T-cell (primary cell): ENCODE results near the gene GRSF1. TPM values are rescaled to one million over a fixed set of nuclear protein-coding genes. Genes with fewer than 3 reads are reported as not detected.

ENCODE experiments used
- ATAC-seq, 4 experiments: fragments of 200-7000 bp in 3 of 4; fragments of 150-1000 bp in 1 of 4; cut with Tn5 transposase; replicated peaks in 1 of 4; 1 replicate in 3 of 4; 2 replicates in 1 of 4; pipeline ENCODE4 v1.10.0; 2021; ENCODE audit warnings: moderate library complexity in 3 of 4, mild to moderate bottlenecking in 2 of 4, moderate number of reproducible peaks in 1 of 4
- CTCF ChIA-PET, 2 donors: fragments of 300-600 bp; sonication (Branson Sonifier 250); formaldehyde crosslinking; loops; one replicate each; lab custom pipeline; 2022; ENCODE audit warnings: antibody characterized with exemption in 2 of 2; lab: Charles Lee
- POLR2A ChIA-PET, 2 donors: fragments of 300-600 bp; sonication (Branson Sonifier 250); formaldehyde crosslinking; loops; one replicate each; lab custom pipeline; 2022; ENCODE audit warnings: antibody characterized with exemption in 2 of 2; lab: Charles Lee
- DNase-seq, 35 experiments: peaks; one replicate each; pipeline versions ENCODE4 v3.0.0 to v3.0.0-alpha.2; 2013 to 2023
- H3K27ac ChIP-seq: one replicate; pipeline ENCODE4 v1.5.1; 2013; ENCODE audit warnings: low read length
- H3K27me3 ChIP-seq, 2 experiments: replicated peaks in 1 of 2; 1 replicate in 1 of 2; 2 replicates in 1 of 2; pipeline versions ENCODE4 v1.6.1 to v1.7.0; 2013; ENCODE audit warnings: low read length in 1 of 2, mixed read lengths in 1 of 2; ENCODE audit not compliant: control insufficient read depth in 2 of 2, insufficient read depth in 2 of 2; ENCODE audit errors: extremely low read depth in 1 of 2
- H3K36me3 ChIP-seq, 2 donors: 1 replicate in 1 of 2; 2 replicates in 1 of 2; pipeline versions ENCODE4 v1.6.1 to v1.7.0; 2013; ENCODE audit warnings: low read length in 1 of 2; ENCODE audit not compliant: control insufficient read depth in 2 of 2, insufficient read depth in 1 of 2; ENCODE audit errors: extremely low read depth in 1 of 2
- H3K4me1 ChIP-seq, 2 experiments: 1 replicate in 1 of 2; 2 replicates in 1 of 2; pipeline versions ENCODE4 v1.6.1 to v1.7.0; 2013; ENCODE audit warnings: low read length in 2 of 2, mixed read lengths in 1 of 2; ENCODE audit not compliant: insufficient read depth in 2 of 2, control insufficient read depth in 1 of 2; ENCODE audit errors: extremely low read depth in 1 of 2
- H3K4me3 ChIP-seq, 2 donors: 1 replicate in 1 of 2; 2 replicates in 1 of 2; pipeline versions ENCODE4 v1.5.1 to v1.7.0; 2013; ENCODE audit warnings: mild to moderate bottlenecking in 2 of 2, low read length in 1 of 2, moderate library complexity in 1 of 2; ENCODE audit not compliant: control insufficient read depth in 1 of 2; ENCODE audit errors: extremely low read depth in 1 of 2
- H3K9me3 ChIP-seq: 2 replicates; pipeline ENCODE4 v1.7.0; 2013
- H3K27ac Mint-ChIP-seq, 2 donors: one replicate each; pipeline ENCODE4 v1.8.0; 2020 to 2021; ENCODE audit warnings: mild to moderate bottlenecking in 2 of 2, mixed read lengths in 2 of 2
- H3K27me3 Mint-ChIP-seq, 2 donors: one replicate each; pipeline ENCODE4 v1.8.0; 2021 to 2022; ENCODE audit warnings: mixed read lengths in 2 of 2
- H3K36me3 Mint-ChIP-seq: one replicate; pipeline ENCODE4 v1.8.0; 2021; ENCODE audit warnings: mixed read lengths
- H3K4me1 Mint-ChIP-seq, 3 donors: one replicate each; pipeline ENCODE4 v1.8.0; 2020 to 2022; ENCODE audit warnings: mixed read lengths in 3 of 3, mild to moderate bottlenecking in 1 of 3
- H3K4me3 Mint-ChIP-seq, 3 donors: one replicate each; pipeline ENCODE4 v1.8.0; 2020 to 2022; ENCODE audit warnings: mild to moderate bottlenecking in 3 of 3, mixed read lengths in 3 of 3, moderate library complexity in 3 of 3
- H3K9me3 Mint-ChIP-seq, 3 donors: one replicate each; pipeline ENCODE4 v1.8.0; 2020 to 2022; ENCODE audit warnings: mixed read lengths in 3 of 3
- WGBS: methylation state at CpG from one replicate; pipeline ENCODE4 v1.1.5; 2013; ENCODE audit warnings: missing lambda C conversion rate; ENCODE audit not compliant: insufficient coverage; 5-methylcytosine and 5-hydroxymethylcytosine counted together
- total RNA-seq, 35 experiments: library from RNA in 6 of 35; stranded (reverse) in 6 of 35; fragments of 120-200 nt in 1 of 35; gene quantifications; one replicate each; pipeline versions ENCODE4 v1.2.1 to v1.2.4 and lab custom pipeline; 2013 to 2026

The GRSF1 gene
- total RNA-seq, 5 donors from 2014 or later (not counting 1 experiment from before 2014, with no cell fraction given), result 42.6 to 48.8 (median 44.7) TPM

GRCh38 chr4:70830054-70830453 is 9.6 kb downstream of the GRSF1 start:
- POLR2A ChIA-PET, result interaction anchor here in 1 of 2 donors (0.6 kb wide), 1 partner anchor 26 kb away, joined by 5 read pairs; no protein-coding TSS in a partner anchor
- Histone ChIP-seq H3K4me3 (no peak overlapping the region), H3K36me3 (peaks cover 3 to 72% of the 10 kb centered on the region in 2 donors), H3K4me1 (no peaks in the 10 kb centered on the region), H3K27me3 (no peaks in the 10 kb centered on the region), H3K27ac (no peak overlapping the region), H3K9me3 (no peaks in the 10 kb centered on the region)
- 100% methylated on average over 1 of the region's 9 CpGs for WGBS
- no peaks in the 10 kb centered on the region for H3K9me3 Mint-ChIP-seq
- ATAC-seq, result no peak
- H3K4me1 Mint-ChIP-seq, result peaks cover 15 to 17% (median 15%) of the 10 kb centered on the region in 3 donors
- H3K27me3 Mint-ChIP-seq, result no peaks in the 10 kb centered on the region
- no peak for DNase-seq
- CTCF ChIA-PET, result interaction anchor here in 1 of 2 donors (0.6 kb wide), 2 partner anchors 92 to 1063 kb away, joined by 3 to 19 read pairs; no protein-coding TSS in a partner anchor
- H3K36me3 Mint-ChIP-seq, result peaks cover 59% of the 10 kb centered on the region
- no peak overlapping the region for H3K4me3 Mint-ChIP-seq
- no peak overlapping the region for H3K27ac Mint-ChIP-seq

GRCh38 chr4:70829492-70829891 is 10.2 kb downstream of the GRSF1 start:
- Mint-ChIP-seq H3K27me3 (no peaks in the 10 kb centered on the region), H3K36me3 (peaks cover 58% of the 10 kb centered on the region), H3K4me1 (peaks cover 11 to 13% (median 12%) of the 10 kb centered on the region in 3 donors), H3K4me3 (no peak overlapping the region), H3K9me3 (no peaks in the 10 kb centered on the region), H3K27ac (no peak overlapping the region)
- DNase-seq (no peak), ATAC-seq (no peak)
- no peaks in the 10 kb centered on the region for H3K4me1 ChIP-seq
- peaks cover 3 to 74% of the 10 kb centered on the region in 2 donors for H3K36me3 ChIP-seq
- H3K27me3 ChIP-seq, result no peaks in the 10 kb centered on the region
- H3K9me3 ChIP-seq, result no peaks in the 10 kb centered on the region
- no peak overlapping the region for H3K27ac ChIP-seq
- WGBS, result 100% methylated on average over 1 of the region's 1 CpG
- POLR2A ChIA-PET, result no interaction called here
- CTCF ChIA-PET, result interaction anchor here in 1 of 2 donors (0.6 kb wide), 2 partner anchors 92 to 1063 kb away, joined by 3 to 19 read pairs; no protein-coding TSS in a partner anchor
- H3K4me3 ChIP-seq, result no peak overlapping the region

DNA sequence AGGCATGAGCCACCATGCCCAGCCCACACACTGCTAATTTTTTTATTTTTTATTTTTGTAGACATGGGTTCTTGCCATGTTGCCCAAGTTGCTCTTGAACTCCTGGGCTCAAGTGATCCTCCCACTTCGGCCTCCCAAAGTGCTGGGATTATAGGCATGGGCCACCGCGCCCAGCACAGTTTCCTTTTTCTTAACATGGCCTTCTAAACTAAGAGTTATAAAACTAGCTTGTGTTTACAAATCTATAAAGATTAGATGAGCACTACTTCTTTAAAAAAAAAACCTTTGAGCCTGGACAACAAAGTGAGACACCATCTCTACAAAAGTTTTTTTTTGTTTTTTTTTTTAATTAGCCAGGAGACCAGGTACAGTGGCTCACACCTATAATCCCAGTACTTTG is 10.7 kb downstream of the GRSF1 start:
- CTCF ChIA-PET, result no interaction called here
- no peaks in the 10 kb centered on the region for H3K9me3 Mint-ChIP-seq
- no peak overlapping the region for H3K27ac Mint-ChIP-seq
- DNase-seq (no peak), ATAC-seq (no peak)
- no peak overlapping the region for H3K4me3 Mint-ChIP-seq
- POLR2A ChIA-PET, result interaction anchor here (0.6 to 0.9 kb wide), 2 partner anchors 10 kb away, joined by 3 to 8 read pairs; partner anchors contain the start of gene GRSF1 (in 1 of the 2)
- no CpG with 5 or more reads among the region's 3 CpGs for WGBS
- no peaks in the 10 kb centered on the region for H3K9me3 ChIP-seq
- peaks cover 3 to 79% of the 10 kb centered on the region in 2 donors for H3K36me3 ChIP-seq
- no peaks in the 10 kb centered on the region for H3K27me3 ChIP-seq
- H3K4me3 ChIP-seq, result no peak overlapping the region
- peaks cover 60% of the 10 kb centered on the region for H3K36me3 Mint-ChIP-seq
- no peaks in the 10 kb centered on the region for H3K4me1 ChIP-seq
- no peak overlapping the region for H3K27ac ChIP-seq
- peaks cover 10 to 11% (median 11%) of the 10 kb centered on the region in 3 donors for H3K4me1 Mint-ChIP-seq
- no peaks in the 10 kb centered on the region for H3K27me3 Mint-ChIP-seq

DNA sequence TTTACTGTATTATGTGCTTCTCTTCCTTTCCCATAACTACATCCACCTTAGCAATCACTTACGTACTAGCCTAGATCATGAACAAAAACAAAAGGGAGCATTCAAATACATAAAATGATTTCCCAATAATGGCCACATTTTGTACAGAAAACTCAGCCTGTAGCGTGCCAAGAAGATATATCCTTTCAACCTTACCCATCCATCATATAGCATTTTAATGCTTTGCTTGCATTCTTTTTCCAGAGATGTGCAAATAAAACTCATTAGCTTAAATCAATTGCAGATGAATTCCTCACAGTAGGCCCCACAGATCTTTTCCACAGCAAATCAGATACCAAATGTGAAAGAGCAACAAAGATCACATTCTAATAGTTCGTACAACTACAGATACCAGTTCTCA is 20.8 kb downstream of the GRSF1 start:
- peaks cover 11 to 14% (median 13%) of the 10 kb centered on the region in 3 donors for H3K4me1 Mint-ChIP-seq
- H3K9me3 Mint-ChIP-seq, result no peaks in the 10 kb centered on the region
- H3K4me3 Mint-ChIP-seq, result no peak overlapping the region
- peak overlapping the region in 1 of 2 donors; percentile 18 for H3K27ac Mint-ChIP-seq
- DNase-seq, result no peak
- H3K4me1 ChIP-seq, result no peaks in the 10 kb centered on the region
- H3K4me3 ChIP-seq, result no peak overlapping the region
- no peak overlapping the region for H3K27ac ChIP-seq
- H3K27me3 ChIP-seq, result no peaks in the 10 kb centered on the region
- ATAC-seq, result no peak
- POLR2A ChIA-PET, result no interaction called here
- peaks cover 37% of the 10 kb centered on the region for H3K36me3 Mint-ChIP-seq
- H3K27me3 Mint-ChIP-seq, result no peaks in the 10 kb centered on the region
- H3K36me3 ChIP-seq, result peaks cover 0 to 45% of the 10 kb centered on the region in 2 donors
- WGBS, result 100% methylated on average over 2 of the region's 3 CpGs
- no peaks in the 10 kb centered on the region for H3K9me3 ChIP-seq
- CTCF ChIA-PET, result interaction anchor here in 1 of 2 donors (0.6 kb wide), 1 partner anchor 79 kb away, joined by 15 read pairs; no protein-coding TSS in a partner anchor

DNA sequence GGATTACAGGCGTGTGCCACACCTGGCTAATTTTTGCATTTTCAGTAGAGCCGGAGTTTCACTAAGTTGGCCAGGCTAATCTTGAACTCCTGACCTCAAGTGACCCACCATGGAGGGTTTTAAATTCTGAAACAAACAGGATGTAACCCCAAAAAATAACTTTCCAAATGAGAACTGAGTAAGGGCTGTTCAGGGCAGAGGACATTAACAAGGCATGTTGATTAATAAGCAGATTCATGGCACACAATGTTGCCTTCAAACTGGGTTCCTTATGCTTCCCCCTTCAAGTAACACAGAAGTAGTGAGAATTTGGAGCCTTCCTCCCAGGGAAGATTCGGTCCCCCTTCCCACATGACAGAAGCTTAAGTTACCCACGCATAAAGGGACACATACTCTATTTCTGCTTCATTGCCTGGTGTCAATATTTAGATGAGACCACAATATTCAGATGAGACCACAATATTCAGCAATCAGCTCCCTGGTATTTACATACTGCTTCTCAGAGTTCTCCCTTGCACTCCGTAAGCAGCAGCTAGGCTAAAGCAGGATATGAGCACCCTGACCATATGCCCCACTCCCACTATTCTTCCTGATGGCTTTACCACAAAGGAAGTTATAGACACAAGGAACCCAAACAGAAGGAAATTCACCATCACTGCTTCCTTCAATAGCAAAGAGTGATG is 21.4 kb downstream of the GRSF1 start:
- 64% methylated on average over 5 of the region's 5 CpGs for WGBS
- Histone ChIP-seq H3K36me3 (peaks cover 0 to 40% of the 10 kb centered on the region in 2 donors), H3K9me3 (no peaks in the 10 kb centered on the region), H3K4me1 (no peaks in the 10 kb centered on the region), H3K27ac (no peak overlapping the region), H3K27me3 (no peaks in the 10 kb centered on the region), H3K4me3 (no peak overlapping the region)
- DNase-seq, result no peak
- CTCF ChIA-PET, result interaction anchor here in 1 of 2 donors (0.6 kb wide), 1 partner anchor 78 kb away, joined by 15 read pairs; no protein-coding TSS in a partner anchor
- no peak overlapping the region for H3K4me3 Mint-ChIP-seq
- no peak for ATAC-seq
- no peaks in the 10 kb centered on the region for H3K9me3 Mint-ChIP-seq
- peaks cover 11 to 14% (median 13%) of the 10 kb centered on the region in 3 donors for H3K4me1 Mint-ChIP-seq
- H3K27me3 Mint-ChIP-seq, result no peaks in the 10 kb centered on the region
- peaks cover 37% of the 10 kb centered on the region for H3K36me3 Mint-ChIP-seq
- H3K27ac Mint-ChIP-seq, result peak overlapping the region in 1 of 2 donors; percentile 18
- POLR2A ChIA-PET, result interaction anchor here in 1 of 2 donors (0.6 kb wide), 1 partner anchor 18 kb away, joined by 3 read pairs; no protein-coding TSS in a partner anchor

GRCh38 chr4:70816894-70817293 is 22.8 kb downstream of the GRSF1 start:
- no peaks in the 10 kb centered on the region for H3K27me3 Mint-ChIP-seq
- no peaks in the 10 kb centered on the region for H3K4me1 ChIP-seq
- peaks cover 0 to 28% of the 10 kb centered on the region in 2 donors for H3K36me3 ChIP-seq
- H3K4me3 ChIP-seq, result no peak overlapping the region
- CTCF ChIA-PET, result interaction anchor here in 1 of 2 donors (0.6 to 0.7 kb wide), 2 partner anchors 16 to 81 kb away, joined by 4 read pairs; no protein-coding TSS in a partner anchor
- H3K27me3 ChIP-seq, result no peaks in the 10 kb centered on the region
- H3K27ac ChIP-seq, result no peak overlapping the region
- H3K4me1 Mint-ChIP-seq, result peaks cover 11 to 14% (median 13%) of the 10 kb centered on the region in 3 donors
- no peaks in the 10 kb centered on the region for H3K9me3 ChIP-seq
- no CpG with 5 or more reads among the region's 2 CpGs for WGBS
- H3K4me3 Mint-ChIP-seq, result no peak overlapping the region
- H3K36me3 Mint-ChIP-seq, result peaks cover 33% of the 10 kb centered on the region
- ATAC-seq (no peak), DNase-seq (no peak)
- H3K9me3 Mint-ChIP-seq, result no peaks in the 10 kb centered on the region
- H3K27ac Mint-ChIP-seq, result peak overlapping the region in 1 of 2 donors; percentile 74
- POLR2A ChIA-PET, result no interaction called here
